Astrocyte (in vitro differentiated cells and primary cell): ENCODE measurements around the gene FTH1. TPM values are rescaled to one million over a fixed set of nuclear protein-coding genes. Genes with fewer than 3 reads are reported as not detected.

Experiments
- DNase-seq: peaks from one replicate; pipeline ENCODE4 v3.0.0-alpha.2; 2010; ENCODE audit warnings: low read depth
- FAIRE-seq: peaks from 2 replicates; lab custom pipeline; 2011; peaks lifted over from hg19 to GRCh38; lab: Jason Lieb, UNC
- H2AFZ ChIP-seq: 2 replicates; pipeline ENCODE4 v1.6.0; 2012; ENCODE audit warnings: low read depth, low read length, inconsistent platforms
- H3K27ac ChIP-seq: 2 replicates; pipeline ENCODE4 v1.5.1; 2011; ENCODE audit warnings: low read depth, low read length, inconsistent platforms
- H3K27me3 ChIP-seq: 2 replicates; pipeline ENCODE4 v1.6.0; 2011; ENCODE audit warnings: low read length, inconsistent platforms; ENCODE audit not compliant: insufficient read depth
- H3K36me3 ChIP-seq: 2 replicates; pipeline ENCODE4 v1.5.1; 2011; ENCODE audit warnings: low read length, inconsistent platforms; ENCODE audit not compliant: insufficient read depth
- H3K4me1 ChIP-seq: 2 replicates; pipeline ENCODE4 v1.5.1; 2011; ENCODE audit warnings: low read length, inconsistent platforms; ENCODE audit not compliant: insufficient read depth
- H3K4me2 ChIP-seq: 2 replicates; pipeline ENCODE4 v1.6.0; 2012; ENCODE audit warnings: low read length, inconsistent platforms
- H3K4me3 ChIP-seq: 2 replicates; pipeline ENCODE4 v1.5.1; 2011; ENCODE audit warnings: low read depth, mild to moderate bottlenecking, low read length, inconsistent platforms; ENCODE audit not compliant: insufficient read depth
- H3K79me2 ChIP-seq: 2 replicates; pipeline ENCODE4 v1.6.0; 2012; ENCODE audit warnings: mild to moderate bottlenecking, low read length, inconsistent platforms; ENCODE audit not compliant: insufficient read depth
- H3K9ac ChIP-seq: 2 replicates; pipeline ENCODE4 v1.6.0; 2012; ENCODE audit warnings: mild to moderate bottlenecking, low read length, inconsistent platforms
- H3K9me3 ChIP-seq: 2 replicates; pipeline ENCODE4 v1.5.1; 2012; ENCODE audit warnings: low read depth, mild to moderate bottlenecking, low read length, inconsistent platforms; ENCODE audit not compliant: insufficient read depth
- H4K20me1 ChIP-seq: 2 replicates; pipeline ENCODE4 v1.6.0; 2012; ENCODE audit warnings: low read length, inconsistent platforms; ENCODE audit not compliant: insufficient read depth
- H3K27ac Mint-ChIP-seq: one replicate; pipeline ENCODE4 v1.8.0; 2021; ENCODE audit warnings: mild to moderate bottlenecking, mixed read lengths; ENCODE audit not compliant: unreplicated experiment
- H3K27me3 Mint-ChIP-seq: one replicate; pipeline ENCODE4 v1.8.0; 2021; ENCODE audit warnings: low read depth, mixed read lengths; ENCODE audit not compliant: unreplicated experiment
- H3K36me3 Mint-ChIP-seq: one replicate; pipeline ENCODE4 v1.8.0; 2021; ENCODE audit warnings: low read depth, mixed read lengths; ENCODE audit not compliant: unreplicated experiment
- H3K4me1 Mint-ChIP-seq: one replicate; pipeline ENCODE4 v1.8.0; 2021; ENCODE audit warnings: low read depth, mixed read lengths; ENCODE audit not compliant: unreplicated experiment
- H3K4me3 Mint-ChIP-seq: one replicate; pipeline ENCODE4 v1.8.0; 2021; ENCODE audit warnings: mild to moderate bottlenecking, moderate library complexity, mixed read lengths; ENCODE audit not compliant: unreplicated experiment
- H3K9me3 Mint-ChIP-seq: one replicate; pipeline ENCODE4 v1.8.0; 2021; ENCODE audit warnings: mild to moderate bottlenecking, mixed read lengths; ENCODE audit not compliant: unreplicated experiment
- CTCF ChIP-seq: IDR thresholded peaks from 2 replicates; pipeline ENCODE4 v1.5.1; 2011; ENCODE audit warnings: low read depth, mild to moderate bottlenecking, inconsistent platforms, low read length, moderate library complexity; ENCODE audit not compliant: insufficient read depth
- EZH2 ChIP-seq: IDR thresholded peaks from 2 replicates; pipeline ENCODE4 v1.6.1; 2012; ENCODE audit warnings: mild to moderate bottlenecking, low read length, inconsistent platforms; ENCODE audit not compliant: insufficient read depth
- total RNA-seq: library from RNA; stranded (reverse); gene quantifications from 2 replicates; pipeline ENCODE4 v1.2.1, GENCODE V29; 2021

The FTH1 gene
- total RNA-seq, 1 donor from 2014 or later: 2,092 TPM

- Histone ChIP-seq H3K4me2 (peak overlapping the region; percentile 37), H3K9me3 (no peaks in the 10 kb centered on the region), H3K36me3 (peaks cover 13% of the 10 kb centered on the region), H3K27ac (peak overlapping the region; percentile 95), H3K9ac (no peak overlapping the region), H2AFZ (no peak overlapping the region), H3K79me2 (peaks cover 41% of the 10 kb centered on the region), H3K4me1 (peaks cover 47% of the 10 kb centered on the region), H3K27me3 (no peaks in the 10 kb centered on the region), H4K20me1 (peaks cover 27% of the 10 kb centered on the region), H3K4me3 (no peak overlapping the region)
- no peak for FAIRE-seq
- H3K9me3 Mint-ChIP-seq: no peaks in the 10 kb centered on the region
- H3K4me1 Mint-ChIP-seq: peaks cover 49% of the 10 kb centered on the region
- no peak for TF ChIP-seq EZH2
- no peak for TF ChIP-seq CTCF
- no peak for DNase-seq
- no peaks in the 10 kb centered on the region for H3K27me3 Mint-ChIP-seq
- peak overlapping the region; percentile 48 for H3K4me3 Mint-ChIP-seq
- H3K27ac Mint-ChIP-seq: no peak overlapping the region
- H3K36me3 Mint-ChIP-seq: peaks cover 14% of the 10 kb centered on the region
Measured at GRCh38 chr11:61969391-61969758, 1.9 kb upstream of the FTH1 start.

GRCh38 chr11:61968758-61969390 lies 1.4 kb upstream of the FTH1 start:
- H3K4me1 Mint-ChIP-seq: peaks cover 49% of the 10 kb centered on the region
- Histone ChIP-seq H3K27ac (no peak overlapping the region), H3K9ac (peak overlapping the region; percentile 94), H3K4me1 (peaks cover 47% of the 10 kb centered on the region), H3K9me3 (no peaks in the 10 kb centered on the region), H3K4me3 (peak overlapping the region; percentile 99), H3K4me2 (peak overlapping the region; percentile 86), H3K79me2 (peaks cover 41% of the 10 kb centered on the region), H3K27me3 (no peaks in the 10 kb centered on the region), H4K20me1 (peaks cover 32% of the 10 kb centered on the region), H2AFZ (peak overlapping the region; percentile 51), H3K36me3 (peaks cover 18% of the 10 kb centered on the region)
- TF ChIP-seq EZH2: no peak
- TF ChIP-seq CTCF: no peak
- peaks cover 14% of the 10 kb centered on the region for H3K36me3 Mint-ChIP-seq
- FAIRE-seq: no peak
- H3K27me3 Mint-ChIP-seq: no peaks in the 10 kb centered on the region
- no peak for DNase-seq
- peak overlapping the region; percentile 84 for H3K4me3 Mint-ChIP-seq
- peak overlapping the region; percentile 83 for H3K27ac Mint-ChIP-seq
- H3K9me3 Mint-ChIP-seq: no peaks in the 10 kb centered on the region
